Tibial artery (tissue), 4 donors: ENCODE data around the gene SYNPR.

Experiments
- DNase-seq, 2 donors: peaks; one replicate each; pipeline ENCODE4 v3.0.0-alpha.2; 2019
- H3K27ac ChIP-seq, 2 donors: fragments of 200-600 bp; sonication (generic) in 1 of 2; 1 replicate in 1 of 2; 2 replicates in 1 of 2; pipeline ENCODE4 v1.5.1; 2018 to 2019; ENCODE audit warnings: mild to moderate bottlenecking in 1 of 2
- H3K27me3 ChIP-seq, 2 donors: fragments of 200-600 bp; sonication (generic) in 1 of 2; one replicate each; pipeline versions ENCODE4 v1.5.1 to v1.6.0; 2016 to 2019
- H3K36me3 ChIP-seq, 3 donors: fragments of 200-600 bp; sonication (generic) in 2 of 3; one replicate each; pipeline ENCODE4 v1.5.1; 2016 to 2019; ENCODE audit warnings: mild to moderate bottlenecking in 2 of 3
- H3K4me1 ChIP-seq, 4 donors: fragments of 200-600 bp; sonication (generic) in 2 of 4; 1 replicate in 3 of 4; 2 replicates in 1 of 4; pipeline ENCODE4 v1.5.1; 2016 to 2019
- H3K4me3 ChIP-seq, 2 donors: fragments of 200-600 bp; sonication (generic) in 1 of 2; 1 replicate in 1 of 2; 2 replicates in 1 of 2; pipeline ENCODE4 v1.5.1; 2018 to 2019; ENCODE audit warnings: mild to moderate bottlenecking in 2 of 2
- H3K9me3 ChIP-seq, 3 donors: fragments of 200-600 bp; sonication (generic) in 1 of 3; one replicate each; pipeline ENCODE4 v1.5.1; 2016 to 2019
- intact Hi-C: fragments of 100-400 bp; cut with DNase I; formaldehyde crosslinking; loops from one replicate; pipeline ENCODE4 v1.15.0; 2023; ENCODE audit warnings: low total_unique reads
- TF ChIP-seq, protein P1 (sequence below), 2 experiments: fragments of 200-600 bp in 1 of 2; fragments of 450-650 bp in 1 of 2; IDR thresholded peaks; one replicate each; pipeline ENCODE4 v1.5.1; 2017 to 2019; ENCODE audit warnings: antibody characterized with exemption in 2 of 2, mild to moderate bottlenecking in 1 of 2, moderate library complexity in 1 of 2

SYNPR gene

DNA sequence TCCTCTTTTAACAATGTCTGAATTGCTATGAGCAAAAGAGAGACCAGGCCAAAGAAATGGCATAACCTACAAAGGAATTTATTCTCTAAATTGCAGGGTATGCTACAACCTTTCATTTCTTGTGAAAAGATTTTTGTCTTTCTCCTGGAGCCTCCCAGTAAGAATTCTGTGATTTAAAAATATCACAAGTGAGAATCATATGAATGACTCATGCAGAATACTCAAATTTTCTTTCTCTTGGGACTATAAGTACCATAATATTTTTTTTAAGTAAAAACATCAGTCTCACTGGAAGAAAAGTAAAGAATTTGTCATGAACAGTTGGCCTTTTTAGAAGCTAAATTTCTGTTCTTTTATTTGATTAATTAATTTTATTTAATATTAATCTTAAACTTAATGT lies 26.3 kb downstream of the SYNPR start:
- H3K27me3 ChIP-seq, result no peaks in the 10 kb centered on the region
- H3K27ac ChIP-seq, result no peak overlapping the region
- intact Hi-C loops, result no loop called here
- no peak overlapping the region for H3K4me3 ChIP-seq
- no peaks in the 10 kb centered on the region for H3K9me3 ChIP-seq
- H3K4me1 ChIP-seq, result no peaks in the 10 kb centered on the region
- TF ChIP-seq, protein P1, sequence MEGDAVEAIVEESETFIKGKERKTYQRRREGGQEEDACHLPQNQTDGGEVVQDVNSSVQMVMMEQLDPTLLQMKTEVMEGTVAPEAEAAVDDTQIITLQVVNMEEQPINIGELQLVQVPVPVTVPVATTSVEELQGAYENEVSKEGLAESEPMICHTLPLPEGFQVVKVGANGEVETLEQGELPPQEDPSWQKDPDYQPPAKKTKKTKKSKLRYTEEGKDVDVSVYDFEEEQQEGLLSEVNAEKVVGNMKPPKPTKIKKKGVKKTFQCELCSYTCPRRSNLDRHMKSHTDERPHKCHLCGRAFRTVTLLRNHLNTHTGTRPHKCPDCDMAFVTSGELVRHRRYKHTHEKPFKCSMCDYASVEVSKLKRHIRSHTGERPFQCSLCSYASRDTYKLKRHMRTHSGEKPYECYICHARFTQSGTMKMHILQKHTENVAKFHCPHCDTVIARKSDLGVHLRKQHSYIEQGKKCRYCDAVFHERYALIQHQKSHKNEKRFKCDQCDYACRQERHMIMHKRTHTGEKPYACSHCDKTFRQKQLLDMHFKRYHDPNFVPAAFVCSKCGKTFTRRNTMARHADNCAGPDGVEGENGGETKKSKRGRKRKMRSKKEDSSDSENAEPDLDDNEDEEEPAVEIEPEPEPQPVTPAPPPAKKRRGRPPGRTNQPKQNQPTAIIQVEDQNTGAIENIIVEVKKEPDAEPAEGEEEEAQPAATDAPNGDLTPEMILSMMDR (IDR thresholded peaks at IDR 0.05), result no peak
- no peaks in the 10 kb centered on the region for H3K36me3 ChIP-seq
- no peak for DNase-seq

DNA sequence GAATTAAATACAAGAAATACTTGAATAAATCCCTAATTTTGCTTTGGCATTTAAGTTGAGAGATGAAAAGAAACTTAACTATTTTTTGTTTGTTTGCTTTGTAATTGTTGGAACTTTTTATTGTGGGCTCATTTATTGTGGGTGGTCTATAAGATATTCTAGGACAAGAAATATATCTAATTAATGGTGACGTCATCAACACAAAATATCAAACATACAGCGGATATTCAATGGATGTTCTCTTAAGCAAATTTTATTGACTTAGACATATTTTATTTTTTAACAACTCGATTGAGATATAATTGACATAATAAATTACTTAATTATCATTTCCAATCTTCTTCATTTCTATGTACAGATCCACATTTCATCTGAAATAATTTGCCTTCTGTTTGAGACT lies 30.0 kb downstream of the SYNPR start:
- no peak for DNase-seq
- Histone ChIP-seq H3K27ac (no peak overlapping the region), H3K27me3 (no peaks in the 10 kb centered on the region), H3K4me3 (no peak overlapping the region), H3K4me1 (no peaks in the 10 kb centered on the region), H3K9me3 (no peaks in the 10 kb centered on the region), H3K36me3 (no peaks in the 10 kb centered on the region)
- intact Hi-C loops, result no loop called here
- TF ChIP-seq, protein P1 (IDR thresholded peaks at IDR 0.05), result no peak

GRCh38 chr3:63309768-63310167 lies 31.7 kb downstream of the SYNPR start:
- no peak for DNase-seq
- H3K27me3 ChIP-seq, result no peaks in the 10 kb centered on the region
- no peak overlapping the region for H3K4me3 ChIP-seq
- H3K27ac ChIP-seq, result no peak overlapping the region
- H3K4me1 ChIP-seq, result no peaks in the 10 kb centered on the region
- no peaks in the 10 kb centered on the region for H3K9me3 ChIP-seq
- intact Hi-C loops, result no loop called here
- no peaks in the 10 kb centered on the region for H3K36me3 ChIP-seq
- TF ChIP-seq, protein P1 (IDR thresholded peaks at IDR 0.05), result no peak

- Histone ChIP-seq H3K4me1 (no peaks in the 10 kb centered on the region), H3K9me3 (no peaks in the 10 kb centered on the region), H3K27me3 (no peaks in the 10 kb centered on the region), H3K36me3 (no peaks in the 10 kb centered on the region), H3K4me3 (no peak overlapping the region), H3K27ac (no peak overlapping the region)
- DNase-seq, result no peak
- TF ChIP-seq, protein P1 (IDR thresholded peaks at IDR 0.05), result no peak
- intact Hi-C loops, result no loop called here
Observed at GRCh38 chr3:63323766-63324165, 45.7 kb downstream of the SYNPR start.

DNA sequence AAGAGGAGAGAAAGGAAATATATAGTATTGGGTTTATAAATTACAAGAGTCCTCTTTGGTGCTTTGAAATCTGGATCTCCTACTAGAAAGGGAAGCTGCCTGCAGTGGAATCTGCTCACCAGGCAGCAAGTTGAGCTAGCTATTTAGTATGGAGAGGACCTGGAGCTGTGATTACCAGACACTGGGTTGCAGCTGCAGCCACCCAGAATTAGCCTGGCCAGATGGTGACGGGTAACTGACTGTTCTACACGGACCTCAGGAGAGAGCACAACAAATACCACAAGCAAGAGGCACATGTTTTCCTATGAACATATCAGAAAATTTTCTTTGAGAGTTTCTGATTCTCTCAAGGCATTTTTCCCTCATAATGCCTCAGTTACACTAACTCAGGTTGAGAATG lies 46.5 kb downstream of the SYNPR start:
- DNase-seq, result no peak
- Histone ChIP-seq H3K27ac (no peak overlapping the region), H3K4me1 (no peaks in the 10 kb centered on the region), H3K36me3 (no peaks in the 10 kb centered on the region), H3K27me3 (no peaks in the 10 kb centered on the region), H3K9me3 (no peaks in the 10 kb centered on the region), H3K4me3 (no peak overlapping the region)
- TF ChIP-seq, protein P1 (IDR thresholded peaks at IDR 0.05), result no peak
- intact Hi-C loops, result no loop called here

- Histone ChIP-seq H3K27me3 (no peaks in the 10 kb centered on the region), H3K4me3 (no peak overlapping the region), H3K36me3 (no peaks in the 10 kb centered on the region), H3K4me1 (no peaks in the 10 kb centered on the region), H3K27ac (no peak overlapping the region), H3K9me3 (no peaks in the 10 kb centered on the region)
- TF ChIP-seq, protein P1 (IDR thresholded peaks at IDR 0.05), result no peak
- no peak for DNase-seq
- intact Hi-C loops, result no loop called here
Observed at GRCh38 chr3:63325386-63325785, 47.3 kb downstream of the SYNPR start.
